HG03139 (cell line): ENCODE measurements around the gene HMCN1.

Experiments
- ATAC-seq: cut with Tn5 transposase; IDR thresholded peaks from one replicate; pipeline ENCODE4 v1.9.1; 2021; ENCODE audit not compliant: unreplicated experiment

Gene HMCN1

DNA sequence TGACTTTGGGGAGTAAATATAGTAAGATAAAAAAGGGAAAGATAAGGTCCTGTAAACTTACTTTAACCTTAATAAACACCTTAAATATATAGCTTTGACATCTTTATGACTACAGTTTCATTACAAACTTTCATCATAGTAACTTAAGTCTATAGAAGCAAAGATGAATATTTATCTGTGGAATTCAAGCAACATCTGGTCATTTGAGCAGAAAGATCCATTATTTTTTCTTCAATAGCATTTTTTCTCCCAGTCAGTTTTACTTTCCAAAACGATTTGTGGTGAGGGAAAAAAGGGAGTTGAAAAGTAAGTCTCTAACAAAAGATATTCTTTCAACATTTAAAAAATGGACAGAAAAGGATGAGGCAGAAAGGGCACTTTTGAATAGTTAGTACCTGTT, 69.0 kb downstream of the HMCN1 start:
- no peak for ATAC-seq

DNA sequence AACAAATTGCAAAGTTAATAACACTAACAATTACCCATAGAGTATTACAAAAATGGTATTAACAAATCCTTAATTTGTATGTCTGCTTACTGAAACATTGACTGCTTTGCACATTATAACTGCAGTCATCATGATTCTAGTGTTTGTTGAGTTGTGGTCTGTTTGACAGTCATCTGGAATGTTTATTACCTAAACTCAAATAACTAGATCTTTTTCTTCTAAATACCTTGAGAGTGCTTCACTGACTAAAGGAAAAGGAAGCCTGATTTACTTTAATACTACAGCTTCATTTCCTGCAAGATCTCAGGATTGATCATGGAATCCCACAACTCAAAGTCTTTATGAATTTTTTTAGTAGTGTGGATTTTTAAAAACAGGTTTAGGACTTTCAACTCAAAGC, 70.0 kb downstream of the HMCN1 start:
- no peak for ATAC-seq

DNA sequence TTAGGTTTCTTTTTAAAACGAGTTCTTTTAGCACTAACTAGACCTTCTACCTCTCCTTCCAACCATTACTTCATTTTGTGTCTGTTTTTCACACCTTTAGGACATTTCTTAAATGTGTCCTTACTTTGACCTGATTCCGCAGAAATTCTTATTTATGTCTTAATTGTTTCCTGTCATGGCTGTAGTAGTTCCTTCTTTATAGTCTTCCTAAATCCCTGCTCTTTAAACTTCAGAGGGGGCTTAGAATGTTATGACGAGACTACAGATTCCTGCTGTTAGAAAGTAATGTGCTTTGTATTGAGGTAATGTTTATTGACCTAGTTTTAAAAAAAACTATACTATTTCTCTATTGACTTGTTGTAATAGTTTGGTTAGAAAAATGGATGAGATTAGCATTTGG, 70.4 kb downstream of the HMCN1 start:
- no peak for ATAC-seq

DNA sequence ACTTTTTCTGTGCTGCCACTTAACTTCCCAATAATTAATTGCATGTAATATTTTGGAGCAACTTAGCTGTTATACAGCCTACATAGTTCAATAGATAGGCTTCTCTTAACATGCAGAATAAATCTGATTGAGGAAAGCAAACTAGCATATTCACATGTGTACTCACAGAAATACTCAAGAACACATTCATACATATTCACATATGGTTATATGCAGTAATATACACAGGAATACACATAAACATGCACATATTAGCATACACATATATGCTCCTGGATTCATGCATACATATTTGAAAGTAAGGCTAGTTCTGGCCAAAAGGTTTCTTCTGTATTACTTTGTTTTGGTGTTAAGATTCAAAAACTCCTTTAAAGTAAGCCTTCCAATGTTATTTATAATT, 73.1 kb downstream of the HMCN1 start:
- ATAC-seq = no peak

GRCh38 chr1:185808631-185809030, 74.4 kb downstream of the HMCN1 start:
- ATAC-seq = no peak

- ATAC-seq = no peak
These were observed 77.0 kb downstream of the HMCN1 start for GRCh38 chr1:185811073-185811709.

GRCh38 chr1:185812934-185813333, 78.7 kb downstream of the HMCN1 start:
- no peak for ATAC-seq

DNA sequence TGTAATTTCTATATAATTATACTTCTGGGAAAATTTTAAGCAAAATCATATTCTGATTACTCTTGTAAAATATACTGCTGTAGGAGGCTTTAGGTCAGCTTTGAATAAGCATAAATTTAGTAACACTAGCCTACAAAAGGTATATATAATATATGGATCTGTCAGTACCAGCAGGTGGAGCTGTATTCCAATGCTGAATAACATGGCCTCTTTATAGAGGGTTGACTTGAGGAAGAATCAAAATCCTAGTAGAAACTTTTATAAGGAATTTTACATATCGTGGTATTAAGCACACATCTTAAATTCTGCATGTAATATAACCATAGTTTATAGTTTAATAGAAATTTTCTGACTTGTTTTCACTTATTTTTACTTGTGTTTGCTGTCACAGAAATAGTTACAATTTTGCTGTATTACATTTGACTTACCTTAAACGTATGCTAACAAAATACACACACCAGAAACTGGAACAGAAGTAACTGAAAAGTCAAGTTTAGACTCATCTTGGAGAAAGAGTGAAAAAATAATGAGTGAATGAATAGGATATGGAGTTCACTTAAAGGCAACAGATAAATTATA, 79.3 kb downstream of the HMCN1 start:
- no peak for ATAC-seq

- ATAC-seq = no peak
These were observed 82.3 kb downstream of the HMCN1 start for GRCh38 chr1:185816460-185816859.

DNA sequence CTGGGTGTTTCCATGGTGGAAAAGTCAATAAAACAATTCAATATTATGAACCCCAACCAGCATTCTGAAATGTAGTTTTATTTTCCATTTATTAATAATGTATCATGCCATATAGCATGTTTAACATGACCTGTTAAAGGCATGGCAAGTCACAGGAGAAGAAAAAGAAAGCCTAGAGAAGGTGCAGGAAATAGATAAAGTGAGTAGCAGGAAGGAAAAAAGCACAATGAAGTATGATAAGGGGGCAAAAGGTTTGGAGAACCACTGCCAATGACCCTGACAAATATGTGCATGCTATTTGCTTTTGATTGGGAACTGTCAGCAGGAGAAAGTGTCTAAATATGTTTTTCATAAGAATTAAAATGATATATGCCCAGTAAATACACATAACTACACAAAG, 85.6 kb downstream of the HMCN1 start:
- no peak for ATAC-seq

DNA sequence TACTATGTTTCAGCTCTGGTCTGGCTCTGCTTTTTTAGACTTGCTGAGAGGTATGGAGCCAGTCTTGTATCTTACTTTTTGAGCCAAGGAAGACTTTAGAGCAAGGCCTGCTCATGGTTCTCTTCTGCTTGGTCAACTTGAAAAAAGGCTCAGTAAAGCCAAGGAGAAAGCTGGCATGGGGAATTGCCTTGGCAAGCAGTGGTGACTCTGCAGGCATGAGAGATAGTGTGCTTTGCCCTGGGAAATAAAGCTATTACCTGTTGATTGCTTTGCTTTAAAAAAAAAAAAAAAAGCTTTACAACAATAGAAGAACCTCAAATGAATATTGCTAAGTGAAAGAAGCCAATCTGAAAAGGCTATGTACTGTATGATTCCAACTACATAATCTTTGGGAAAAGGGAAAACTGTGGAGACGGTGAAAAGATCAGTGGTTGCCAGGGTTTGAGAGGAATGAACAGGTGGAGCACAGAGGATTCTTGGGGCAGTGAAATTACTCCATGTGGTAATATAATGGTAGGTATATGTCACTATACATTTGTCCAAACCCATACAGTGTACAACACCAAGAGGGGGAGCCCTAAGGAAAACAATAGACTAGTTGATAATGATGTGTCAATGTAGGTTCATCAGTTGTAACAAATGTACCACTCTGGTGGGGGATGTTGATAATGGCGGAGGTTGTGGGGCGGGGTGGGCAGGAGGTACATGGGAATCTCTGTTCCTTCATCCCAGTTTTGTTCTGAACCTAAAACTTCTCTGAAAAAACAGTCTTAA, 87.6 kb downstream of the HMCN1 start:
- ATAC-seq = no peak

- no peak for ATAC-seq
These were observed 89.3 kb downstream of the HMCN1 start for GRCh38 chr1:185823467-185823866.

GRCh38 chr1:185824106-185824505, 89.9 kb downstream of the HMCN1 start:
- no peak for ATAC-seq

DNA sequence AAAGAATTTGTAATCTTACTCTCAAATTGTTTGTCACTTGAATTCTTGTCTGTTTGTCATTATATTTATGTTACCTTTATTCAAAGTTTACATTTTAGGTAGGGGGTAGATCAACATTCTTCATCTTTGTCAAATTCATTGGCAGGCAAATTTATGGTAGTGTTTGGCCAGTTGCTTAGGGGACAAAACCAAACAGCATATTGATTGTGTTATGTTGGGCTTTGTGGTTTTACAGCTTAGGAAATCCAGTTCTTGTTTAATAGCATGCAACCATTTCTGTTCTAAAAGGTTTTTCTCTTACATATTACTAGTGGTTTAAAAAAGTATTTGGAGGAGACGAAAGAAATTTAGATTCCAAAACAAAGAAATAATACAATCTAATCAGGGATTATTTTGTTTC, 91.4 kb downstream of the HMCN1 start:
- ATAC-seq = no peak

- no peak for ATAC-seq
These were observed 100.2 kb downstream of the HMCN1 start for GRCh38 chr1:185834371-185834905.

DNA sequence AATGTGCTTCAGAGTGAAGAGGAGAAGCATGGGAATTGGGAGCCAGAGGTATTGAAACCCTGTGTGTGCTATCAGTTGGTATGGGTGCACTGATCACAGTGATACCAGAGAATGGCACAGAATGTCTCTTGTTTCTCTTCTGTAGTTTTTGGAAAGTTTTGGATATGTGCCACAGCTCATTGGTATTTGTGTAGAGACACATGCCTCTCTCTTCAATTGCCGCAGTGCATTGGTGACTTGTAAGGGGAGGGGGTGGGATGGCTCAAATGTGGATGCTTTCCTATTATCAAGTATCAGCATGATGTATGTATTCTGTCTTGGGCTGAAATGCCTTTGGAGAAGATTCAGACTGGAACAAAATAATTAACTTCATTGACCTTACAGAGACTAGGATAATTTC, 101.0 kb downstream of the HMCN1 start:
- ATAC-seq = no peak

DNA sequence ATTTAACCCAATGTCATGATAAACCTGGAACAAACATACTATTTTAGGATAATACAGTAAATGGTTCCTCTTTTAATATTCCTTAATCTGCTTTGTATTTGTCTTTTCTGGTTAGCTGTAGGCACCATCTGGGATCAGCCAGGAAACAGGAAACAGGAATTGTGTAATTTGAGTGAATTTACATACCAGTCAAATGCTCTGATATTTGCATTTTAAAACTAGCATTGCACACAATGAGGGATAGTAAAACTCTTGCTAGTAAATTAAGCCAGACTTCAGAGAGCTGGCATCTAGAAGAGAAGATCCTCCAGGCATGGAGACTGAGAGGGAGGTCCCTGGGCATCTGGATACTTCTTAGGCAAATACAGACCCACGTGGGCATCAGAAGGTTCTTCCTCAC, 103.5 kb downstream of the HMCN1 start:
- no peak for ATAC-seq

GRCh38 chr1:185838111-185838510, 103.9 kb downstream of the HMCN1 start:
- no peak for ATAC-seq

DNA sequence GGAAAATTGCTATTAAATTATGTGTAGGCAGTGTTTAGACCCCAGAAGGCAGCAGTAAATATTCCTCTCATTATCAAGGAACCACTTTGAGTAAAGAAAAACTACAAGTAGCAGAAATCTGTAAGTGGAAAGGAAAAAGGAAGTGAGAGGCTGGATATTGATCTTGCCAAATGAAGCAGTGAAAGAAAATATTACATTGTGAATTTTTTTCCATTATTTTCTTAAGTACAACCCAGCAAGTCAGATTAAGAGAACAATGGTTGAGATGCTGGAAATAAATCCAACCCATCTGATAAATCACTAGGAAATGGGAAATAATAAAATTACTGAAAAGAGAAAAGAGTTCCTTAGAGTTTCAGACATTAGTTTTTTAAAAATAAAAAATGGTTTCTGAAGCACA, 106.7 kb downstream of the HMCN1 start:
- no peak for ATAC-seq

DNA sequence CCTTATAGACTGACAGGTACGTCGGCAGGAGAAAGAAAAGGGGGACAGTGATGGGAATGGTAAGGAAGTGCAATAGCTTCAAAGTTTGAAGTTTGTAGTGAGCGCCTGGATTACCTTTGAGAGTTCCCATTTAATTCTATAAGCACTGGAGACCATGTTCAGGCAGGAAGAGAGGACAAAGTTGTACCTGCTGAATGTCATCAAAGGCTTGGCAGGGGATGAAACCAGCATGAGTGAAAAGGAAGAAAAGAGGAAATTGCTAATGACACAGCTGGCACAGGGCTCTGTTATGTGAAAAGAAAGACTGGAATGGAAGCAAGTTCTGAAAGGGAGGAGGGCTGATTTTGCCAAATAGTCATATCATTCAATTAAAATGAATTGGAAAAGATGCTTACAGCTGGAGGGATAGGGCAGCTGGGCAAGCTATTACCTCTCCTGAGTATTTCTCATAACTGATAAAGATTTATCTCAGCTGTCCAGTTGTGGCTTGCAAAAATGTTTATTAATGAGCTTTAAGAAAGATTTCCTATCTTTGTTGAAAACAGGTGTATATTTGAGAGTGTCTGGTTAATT, 109.2 kb downstream of the HMCN1 start:
- ATAC-seq = no peak

- no peak for ATAC-seq
These were observed 109.8 kb downstream of the HMCN1 start for GRCh38 chr1:185843986-185844385.
